IMR-90 (cell line): ENCODE data around the gene ELMOD3. TPM values are rescaled to one million over a fixed set of nuclear protein-coding genes. Genes with fewer than 3 reads are reported as not detected.

ENCODE experiments used
- ATAC-seq: fragments of 200-7000 bp; cut with Tn5 transposase; 2 replicates; pipeline ENCODE4 v1.9.1; 2020; ENCODE audit warnings: low read depth, mild to moderate bottlenecking, moderate library complexity
- BruUV-seq: library from RNA; stranded (reverse); fragments of 400-500 nt; replicated peaks from 2 replicates; lab custom pipeline; 2021; lab: Mats Ljungman, UMichigan
- CTCF ChIA-PET: fragments of 300-600 bp; formaldehyde crosslinking; extraction: SDS; loops from one replicate; lab custom pipeline; 2021; ENCODE audit warnings: antibody characterized with exemption; lab: Yijun Ruan, JAX
- POLR2A ChIA-PET: fragments of 300-600 bp; sonication (Branson Sonifier 250); formaldehyde crosslinking; loops from one replicate; lab custom pipeline; 2022; ENCODE audit warnings: antibody characterized with exemption; ENCODE audit not compliant: unreplicated experiment; lab: Charles Lee
- DNase-seq: peaks from one replicate; pipeline ENCODE4 v3.0.0; 2013
- H2AFZ ChIP-seq: replicated peaks from 2 replicates; pipeline ENCODE3; 2013; ENCODE audit warnings: low read length, mild to moderate bottlenecking; ENCODE audit not compliant: poor library complexity
- H2AK5ac ChIP-seq: 2 replicates; pipeline ENCODE4 v1.6.1; 2013; ENCODE audit warnings: low read depth, low read length, inconsistent platforms
- H2AK9ac ChIP-seq: replicated peaks from 2 replicates; pipeline ENCODE3; 2013; ENCODE audit warnings: mild to moderate bottlenecking, low read depth, low read length, moderate library complexity; ENCODE audit not compliant: poor library complexity
- H2BK120ac ChIP-seq: 2 replicates; pipeline ENCODE4 v1.6.1; 2013; ENCODE audit warnings: low read depth, low read length, inconsistent platforms
- H2BK15ac ChIP-seq: 3 replicates; pipeline ENCODE4 v1.6.1; 2013; ENCODE audit warnings: low read depth, low read length, inconsistent platforms
- H2BK20ac ChIP-seq: 2 replicates; pipeline ENCODE4 v1.6.1; 2013; ENCODE audit warnings: low read depth, mild to moderate bottlenecking, inconsistent platforms, low read length, moderate library complexity
- H2BK5ac ChIP-seq: 2 replicates; pipeline ENCODE4 v1.6.1; 2013; ENCODE audit warnings: mild to moderate bottlenecking, low read depth, low read length, inconsistent platforms; ENCODE audit not compliant: poor library complexity, severe bottlenecking
- H3K14ac ChIP-seq: replicated peaks from 2 replicates; pipeline ENCODE4 v1.6.1; 2013; ENCODE audit warnings: low read depth, low read length, inconsistent platforms
- H3K18ac ChIP-seq: 2 replicates; pipeline ENCODE4 v1.6.1; 2013; ENCODE audit warnings: low read depth, low read length, control low read depth
- H3K23ac ChIP-seq: 2 replicates; pipeline ENCODE4 v1.6.1; 2013; ENCODE audit warnings: low read depth, low read length, inconsistent platforms
- H3K27ac ChIP-seq: 2 replicates; pipeline ENCODE4 v1.5.1; 2013; ENCODE audit warnings: mild to moderate bottlenecking, control low read depth, low read length; ENCODE audit not compliant: insufficient read depth
- H3K27me3 ChIP-seq: 2 replicates; pipeline ENCODE4 v1.6.1; 2013; ENCODE audit warnings: low read length; ENCODE audit not compliant: control insufficient read depth, insufficient read depth
- H3K36me3 ChIP-seq: 2 replicates; pipeline ENCODE4 v1.6.1; 2013; ENCODE audit warnings: low read length, mixed read lengths; ENCODE audit not compliant: control insufficient read depth, insufficient read depth
- H3K4ac ChIP-seq: 2 replicates; pipeline ENCODE4 v1.6.1; 2013; ENCODE audit warnings: low read depth, low read length, inconsistent platforms
- H3K4me1 ChIP-seq: 2 replicates; pipeline ENCODE4 v1.6.1; 2013; ENCODE audit warnings: low read length, mixed read lengths; ENCODE audit not compliant: control insufficient read depth, insufficient read depth
- H3K4me2 ChIP-seq: 2 replicates; pipeline ENCODE4 v1.6.1; 2013; ENCODE audit warnings: low read depth, mild to moderate bottlenecking, control low read depth, low read length, moderate library complexity
- H3K4me3 ChIP-seq: 2 replicates; pipeline ENCODE4 v1.5.1; 2013; ENCODE audit warnings: low read depth, mild to moderate bottlenecking, control low read depth, low read length, moderate library complexity; ENCODE audit not compliant: insufficient read depth
- H3K56ac ChIP-seq: 2 replicates; pipeline ENCODE4 v1.6.1; 2013; ENCODE audit warnings: low read length, inconsistent platforms; ENCODE audit not compliant: insufficient read depth; ENCODE audit errors: extremely low read depth
- H3K79me1 ChIP-seq, 2 experiments: 2 replicates each; pipeline ENCODE4 v1.6.1; 2013; ENCODE audit warnings: low read length in 2 of 2, inconsistent platforms in 1 of 2, low read depth in 1 of 2
- H3K9ac ChIP-seq: 2 replicates; pipeline ENCODE4 v1.6.1; 2013; ENCODE audit warnings: low read depth, low read length, control low read depth
- H3K9me1 ChIP-seq: 2 replicates; pipeline ENCODE4 v1.6.1; 2013; ENCODE audit warnings: low read length, inconsistent platforms; ENCODE audit not compliant: insufficient read depth
- H3K9me3 ChIP-seq: 2 replicates; pipeline ENCODE4 v1.6.1; 2013; ENCODE audit warnings: low read length; ENCODE audit not compliant: control insufficient read depth, insufficient read depth
- H4K20me1 ChIP-seq: 2 replicates; pipeline ENCODE4 v1.6.1; 2013; ENCODE audit warnings: low read length, inconsistent platforms; ENCODE audit not compliant: insufficient read depth
- H4K5ac ChIP-seq: 2 replicates; pipeline ENCODE4 v1.6.1; 2013; ENCODE audit warnings: mild to moderate bottlenecking, low read depth, low read length, control low read depth
- H4K8ac ChIP-seq, 2 experiments: 2 replicates each; pipeline ENCODE4 v1.6.1; 2013; ENCODE audit warnings: low read depth in 2 of 2, low read length in 2 of 2, control low read depth in 1 of 2, inconsistent platforms in 1 of 2
- H4K91ac ChIP-seq: 2 replicates; pipeline ENCODE4 v1.6.1; 2013; ENCODE audit warnings: low read depth, low read length, inconsistent platforms; ENCODE audit not compliant: insufficient read depth
- CTCF ChIP-seq: conservative IDR thresholded peaks from 2 replicates; pipeline ENCODE4 v1.5.1; 2012; ENCODE audit warnings: mild to moderate bottlenecking, low read depth, low read length, improper control_type of control experiment
- FOS ChIP-seq: fragments of 150-350 bp; IDR thresholded peaks from 2 replicates; pipeline ENCODE4 v1.6.1; 2016; ENCODE audit warnings: low read depth, low read length
- MAZ ChIP-seq: IDR thresholded peaks from 2 replicates; pipeline ENCODE4 v1.6.1; 2012; ENCODE audit warnings: low read depth, mild to moderate bottlenecking, low read length, improper control_type of control experiment, moderate library complexity, borderline replicate concordance
- MXI1 ChIP-seq: IDR thresholded peaks from 2 replicates; pipeline ENCODE4 v1.6.1; 2012; ENCODE audit warnings: low read depth, mild to moderate bottlenecking, low read length, moderate library complexity, borderline replicate concordance
- RAD21 ChIP-seq: IDR thresholded peaks from 2 replicates; pipeline ENCODE4 v1.6.1; 2012; ENCODE audit warnings: low read length, improper control_type of control experiment
- RFX5 ChIP-seq: IDR thresholded peaks from 2 replicates; pipeline ENCODE4 v1.8.0; 2012; ENCODE audit warnings: low read depth, mild to moderate bottlenecking, low read length, moderate library complexity
- SMC3 ChIP-seq: fragments of 150-350 bp; IDR thresholded peaks from 2 replicates; pipeline ENCODE4 v1.6.1; 2016; ENCODE audit warnings: low read depth, mild to moderate bottlenecking, antibody characterized with exemption, low read length, moderate library complexity
- WGBS, 2 experiments: methylation state at CpG; one replicate each; pipeline versions ENCODE4 v1.1.5 to v1.1.7; 2013; ENCODE audit warnings: missing lambda C conversion rate in 2 of 2; ENCODE audit not compliant: insufficient read length in 1 of 2; ENCODE audit errors: extremely low coverage in 2 of 2; 5-methylcytosine and 5-hydroxymethylcytosine counted together
- dilution Hi-C: fragments of 300-500 bp; cut with HindIII; formaldehyde crosslinking; loops from one replicate; pipeline ENCODE4 v1.14.3; 2018; ENCODE audit warnings: low sequenced_read_pairs; ENCODE audit not compliant: unreplicated experiment
- in situ Hi-C: fragments of 300-500 bp; cut with MboI; formaldehyde crosslinking; loops from 3 replicates; pipeline ENCODE4 v1.14.3; 2019; ENCODE audit warnings: low sequenced_read_pairs, inconsistent platforms, mixed read lengths
- intact Hi-C: fragments of 100-400 bp; cut with micrococcal nuclease; formaldehyde crosslinking; loops from 2 replicates; pipeline ENCODE4 v1.10.0; 2022
- polyA plus RNA-seq, 3 experiments: library from polyadenylated mRNA; depleted of rRNA; stranded (reverse); fragments of >200 nt; gene quantifications; 2 replicates each; pipeline ENCODE4 v1.2.3, GENCODE V29; 2012; ENCODE audit warnings: low replicate concordance in 1 of 3
- total RNA-seq: library from RNA; depleted of rRNA; stranded (reverse); fragments of >200 nt; gene quantifications from 2 replicates; pipeline ENCODE4 v1.2.3, GENCODE V29; 2012

ELMOD3 gene
- total and polyA plus RNA-seq, 2 of the 4 experiments (the other 2 are of a cell fraction), result 13.1 to 20.7 TPM

- Histone ChIP-seq H3K14ac (peak overlapping the region; percentile 94; the same call in 1 of the 2 replicates), H3K9ac (peak overlapping the region; percentile 69), H2BK5ac (peak overlapping the region; percentile 11), H3K4me2 (peak overlapping the region; percentile 100), H2BK15ac (no peak overlapping the region), H3K23ac (peak overlapping the region; percentile 91), H3K27ac (peak overlapping the region; percentile 77), H3K4me1 (peaks cover 7% of the 10 kb centered on the region), H2AK5ac (peak overlapping the region; percentile 52), H3K4ac (peak overlapping the region; percentile 90), H3K27me3 (no peaks in the 10 kb centered on the region), H3K4me3 (peak overlapping the region; percentile 57), H2BK20ac (no peak overlapping the region), H4K91ac (no peak overlapping the region; the same call in 1 of the 2 replicates), H3K79me1 (peaks cover 3 to 64% of the 10 kb centered on the region in 2 experiments), H3K36me3 (peaks cover 39% of the 10 kb centered on the region), H2AK9ac (peak overlapping the region; percentile 53), H2AFZ (no peak overlapping the region), H3K56ac (no peak overlapping the region), H3K9me3 (no peaks in the 10 kb centered on the region), H3K18ac (no peak overlapping the region), H3K9me1 (peaks cover 8% of the 10 kb centered on the region), H4K20me1 (peaks cover 44% of the 10 kb centered on the region), H2BK120ac (no peak overlapping the region), H4K5ac (peak overlapping the region; percentile 47; the same call in 1 of the 2 replicates), H4K8ac (no peak overlapping the region)
- no TSS peak for BruUV-seq
- WGBS, 2 experiments, result 34% methylated on average over 10 of the region's 32 CpGs; no CpG with 5 or more reads in 1 of the 2 experiments
- POLR2A ChIA-PET, result no interaction called here
- no peak for TF ChIP-seq SMC3
- TF ChIP-seq FOS, result no peak
- no peak for TF ChIP-seq MXI1
- no peak for TF ChIP-seq MAZ
- TF ChIP-seq RAD21, result no peak
- TF ChIP-seq RFX5, result no peak
- TF ChIP-seq CTCF, result no peak
- in situ Hi-C loops (no loop called here), dilution Hi-C loops (no loop called here), intact Hi-C loops (loop anchor here (1.0 to 5.0 kb wide), 2 partner anchors 28 to 226 kb away; partner anchors contain the start of genes ELMOD3 and RETSAT)
- ATAC-seq (no peak), DNase-seq (peak; percentile 43)
- CTCF ChIA-PET, result interaction anchor here (0.6 kb wide), 1 partner anchor 864 kb away, joined by 3 read pairs; no protein-coding TSS in a partner anchor
Measured at GRCh38 chr2:85326406-85327159, 28.0 kb upstream of the ELMOD3 start.
